Skeletal muscle cell (primary cell): ENCODE measurements around the gene PIP5K1B.
"Not testable (repeated sequence)": the region's sequence is repeated elsewhere in the genome, so short reads cannot be mapped to it uniquely, and the experiment has no call there.

Source experiments
- DNase-seq: peaks from one replicate; pipeline ENCODE4 v3.0.0-alpha.2; 2010; ENCODE audit warnings: low read depth
- H3K4me3 ChIP-seq: 2 replicates; pipeline ENCODE4 v1.5.1; 2011; ENCODE audit warnings: low read depth, mild to moderate bottlenecking, control low read depth, low read length, moderate library complexity

PIP5K1B gene

DNA sequence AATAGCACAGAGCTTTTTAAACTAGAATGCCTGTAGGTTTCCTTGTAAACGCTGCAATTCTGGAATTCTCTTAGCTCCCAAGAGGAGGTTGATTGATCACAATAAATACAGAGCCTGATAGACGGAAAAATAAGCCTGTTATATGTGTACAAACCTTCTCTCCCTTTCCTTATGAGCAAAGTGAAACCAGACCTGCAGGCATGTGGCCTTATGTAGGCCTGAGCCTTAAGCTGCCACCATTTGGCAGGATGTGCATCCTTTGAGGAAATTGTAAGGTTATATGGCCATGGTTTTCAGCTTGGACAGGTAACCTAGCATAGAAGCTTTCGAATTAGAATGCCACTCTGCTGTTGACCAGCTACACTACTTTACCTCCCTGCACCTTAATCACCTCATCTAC is 259.7 kb downstream of the PIP5K1B start:
- DNase-seq = no peak
- no peak overlapping the region for H3K4me3 ChIP-seq

GRCh38 chr9:68966496-68966944 is 261.5 kb downstream of the PIP5K1B start:
- no peak for DNase-seq
- no peak overlapping the region for H3K4me3 ChIP-seq

- DNase-seq = no peak
- no peak overlapping the region for H3K4me3 ChIP-seq
Observed at GRCh38 chr9:68967800-68968199, 262.8 kb downstream of the PIP5K1B start.

- no peak for DNase-seq
- no peak overlapping the region for H3K4me3 ChIP-seq
Observed at GRCh38 chr9:68969538-68969937, 264.5 kb downstream of the PIP5K1B start.

DNA sequence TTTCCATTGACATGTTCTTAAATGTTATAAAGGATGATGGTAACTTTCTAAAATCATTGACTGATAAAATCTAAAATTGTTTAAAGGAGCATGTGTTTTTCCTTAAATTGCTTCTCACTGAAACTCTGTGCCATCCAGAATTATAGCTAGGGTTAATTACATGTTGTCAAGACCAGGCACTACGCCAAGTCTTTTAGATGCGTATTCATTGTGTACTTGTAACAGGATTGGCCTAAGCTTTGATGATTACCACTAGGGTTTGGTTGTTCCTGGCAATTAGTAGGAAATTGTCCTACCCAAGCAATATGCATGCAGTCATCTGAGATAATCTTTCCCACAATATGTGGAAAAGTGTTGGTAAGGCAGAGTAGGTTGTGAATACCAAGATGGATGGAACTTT is 265.1 kb downstream of the PIP5K1B start:
- no peak overlapping the region for H3K4me3 ChIP-seq
- DNase-seq = no peak

DNA sequence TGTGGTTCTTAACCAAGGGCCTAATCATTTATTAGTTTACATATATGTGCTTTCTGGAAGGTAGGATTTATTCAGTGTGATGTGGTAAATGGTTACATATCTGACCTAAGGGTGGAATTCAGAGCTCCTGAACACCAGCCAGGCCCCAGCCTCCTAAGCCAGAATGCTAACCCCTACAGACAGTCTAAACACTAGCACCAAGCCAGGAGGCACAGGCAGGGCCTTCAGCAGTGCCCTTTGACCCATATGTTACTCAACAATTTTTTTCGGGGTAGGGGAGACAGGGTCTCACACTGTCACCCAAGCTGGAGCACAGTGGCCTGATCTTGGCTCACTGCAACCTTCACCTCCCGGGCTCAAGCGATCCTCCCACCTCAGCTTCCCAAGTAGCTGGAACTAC is 268.6 kb downstream of the PIP5K1B start:
- H3K4me3 ChIP-seq = no peak overlapping the region
- no peak for DNase-seq

GRCh38 chr9:68974431-68974830 is 269.4 kb downstream of the PIP5K1B start:
- no peak overlapping the region for H3K4me3 ChIP-seq
- no peak for DNase-seq

DNA sequence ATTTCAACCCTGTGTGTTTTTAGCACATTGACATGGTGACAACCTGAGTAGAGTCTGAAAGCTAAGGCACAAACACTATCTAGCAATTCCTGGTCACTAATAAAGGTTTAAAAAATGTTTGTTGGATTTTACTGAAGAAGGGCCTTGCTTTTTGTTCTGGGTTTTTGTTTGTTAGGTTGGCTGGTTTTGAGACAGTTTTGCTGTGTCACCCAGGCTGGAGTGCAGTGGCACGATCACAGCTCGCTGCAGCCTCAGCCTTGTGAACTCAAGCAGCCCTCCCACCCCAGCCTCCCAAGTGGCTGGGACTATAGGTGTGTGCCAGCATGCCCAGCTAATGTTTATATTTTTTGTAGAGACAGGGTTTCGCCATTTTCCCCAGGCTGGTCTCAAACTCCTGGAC is 269.9 kb downstream of the PIP5K1B start:
- no peak overlapping the region for H3K4me3 ChIP-seq
- DNase-seq = no peak

- no peak overlapping the region for H3K4me3 ChIP-seq
- no peak for DNase-seq
Observed at GRCh38 chr9:68975365-68976043, 270.5 kb downstream of the PIP5K1B start.

GRCh38 chr9:68978066-68978465 is 273.0 kb downstream of the PIP5K1B start:
- H3K4me3 ChIP-seq = no peak overlapping the region
- DNase-seq = no peak

GRCh38 chr9:68978501-68978900 is 273.5 kb downstream of the PIP5K1B start:
- no peak overlapping the region for H3K4me3 ChIP-seq
- DNase-seq = no peak

DNA sequence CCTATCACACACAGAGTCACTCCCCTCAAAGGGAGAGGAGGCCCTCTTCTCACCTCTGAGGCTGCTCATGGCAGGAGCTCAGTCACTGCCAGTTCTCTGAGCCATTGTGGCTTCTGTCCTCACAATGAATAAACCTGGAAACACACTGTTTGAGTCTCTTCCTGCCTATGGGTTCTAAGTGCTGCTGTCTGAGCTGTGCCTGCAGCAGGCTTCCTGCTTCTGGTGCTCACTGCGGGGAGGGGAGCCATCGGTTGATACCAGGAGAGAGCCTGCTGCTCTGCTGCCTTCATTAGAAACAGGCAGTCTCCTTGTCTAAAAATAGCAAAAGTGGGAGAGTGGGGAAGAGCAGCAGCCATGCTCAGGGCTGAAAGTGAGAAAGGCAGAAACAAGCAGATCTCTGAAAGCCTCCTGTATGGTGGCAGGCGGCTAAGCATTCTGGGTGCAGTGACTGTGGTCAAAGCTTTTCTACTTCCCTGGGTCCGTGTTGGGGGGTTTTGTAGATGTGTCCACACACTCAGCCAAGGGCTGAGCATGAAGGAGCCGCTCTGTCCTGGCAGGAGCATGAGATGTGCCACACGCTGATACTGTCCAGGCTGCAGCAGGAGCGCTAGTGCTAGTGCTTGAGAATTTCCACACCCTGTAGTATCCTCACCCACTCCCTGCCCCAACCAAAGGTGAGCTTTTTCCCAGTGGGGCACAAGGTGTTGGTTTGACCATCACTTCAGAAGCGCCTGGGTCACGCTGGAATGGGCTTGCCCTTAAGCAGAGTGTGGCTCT is 274.7 kb downstream of the PIP5K1B start:
- DNase-seq = no peak
- H3K4me3 ChIP-seq = no peak overlapping the region

DNA sequence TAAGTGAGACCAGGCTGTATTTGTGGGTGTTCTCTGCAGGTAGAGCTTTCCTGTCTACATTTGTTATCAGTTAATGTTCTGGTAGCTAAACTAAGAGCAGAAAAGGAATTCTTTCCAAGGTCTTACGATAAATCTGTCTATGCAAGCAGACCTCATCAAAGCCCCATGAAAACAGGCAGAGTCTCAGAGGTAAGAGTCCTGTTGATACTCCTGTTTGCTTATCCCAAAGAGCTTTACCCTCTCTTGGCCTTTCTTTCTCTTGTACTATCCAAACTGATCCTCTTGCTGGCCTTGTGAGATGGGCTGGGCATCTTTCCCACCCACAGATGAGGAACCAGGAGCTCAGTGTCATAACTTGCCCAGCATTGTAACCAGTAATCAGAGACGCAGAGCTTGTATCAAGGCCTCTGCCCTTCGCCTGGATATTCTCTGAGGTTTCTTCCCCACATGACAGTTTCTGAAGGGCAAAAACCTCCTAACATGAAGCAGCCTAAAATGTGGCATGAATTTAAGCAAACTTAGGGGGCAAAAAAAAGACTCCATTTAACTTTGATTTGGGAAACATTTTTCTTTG is 275.4 kb downstream of the PIP5K1B start:
- no peak for DNase-seq
- H3K4me3 ChIP-seq = no peak overlapping the region

DNA sequence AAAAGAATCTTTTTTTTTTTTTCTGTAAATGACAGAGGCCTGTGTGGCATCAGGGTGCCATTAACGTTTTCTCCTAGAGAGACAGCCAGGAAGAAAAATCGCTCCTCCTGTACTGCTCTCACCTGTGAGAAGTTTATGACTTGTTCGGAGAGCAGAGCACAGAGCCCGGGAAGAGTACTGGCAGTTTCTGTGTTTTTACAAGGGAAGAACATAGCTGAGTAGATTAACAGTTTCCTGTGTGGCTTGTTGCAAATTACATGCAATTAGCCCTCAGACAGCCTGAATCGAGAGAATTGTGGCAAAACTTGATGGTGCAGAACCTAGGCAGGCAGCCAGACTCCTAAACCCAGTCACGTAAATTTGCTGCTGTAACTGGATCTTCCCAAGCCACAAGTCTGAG is 276.7 kb downstream of the PIP5K1B start:
- no peak overlapping the region for H3K4me3 ChIP-seq
- DNase-seq = no peak

DNA sequence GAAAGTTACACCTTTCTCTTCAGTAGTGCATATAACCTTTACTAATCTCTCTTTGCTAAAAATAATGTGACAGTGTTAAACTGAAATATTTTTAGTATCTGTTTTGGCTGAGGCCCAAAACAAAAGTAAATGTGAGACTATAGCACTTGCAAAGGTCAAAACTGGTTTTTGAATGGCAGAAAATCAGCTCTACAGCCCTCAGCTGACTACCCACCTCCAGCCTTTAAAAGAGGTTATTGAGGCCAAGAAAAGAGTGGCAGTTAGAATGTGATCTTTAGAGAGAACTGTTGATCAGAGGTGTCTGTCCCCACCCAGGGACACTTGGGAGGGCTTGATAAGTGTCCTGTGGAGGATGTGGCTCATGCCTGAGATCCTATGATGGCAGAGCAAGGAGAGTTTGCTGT is 278.0 kb downstream of the PIP5K1B start:
- H3K4me3 ChIP-seq = no peak overlapping the region
- DNase-seq = no peak

DNA sequence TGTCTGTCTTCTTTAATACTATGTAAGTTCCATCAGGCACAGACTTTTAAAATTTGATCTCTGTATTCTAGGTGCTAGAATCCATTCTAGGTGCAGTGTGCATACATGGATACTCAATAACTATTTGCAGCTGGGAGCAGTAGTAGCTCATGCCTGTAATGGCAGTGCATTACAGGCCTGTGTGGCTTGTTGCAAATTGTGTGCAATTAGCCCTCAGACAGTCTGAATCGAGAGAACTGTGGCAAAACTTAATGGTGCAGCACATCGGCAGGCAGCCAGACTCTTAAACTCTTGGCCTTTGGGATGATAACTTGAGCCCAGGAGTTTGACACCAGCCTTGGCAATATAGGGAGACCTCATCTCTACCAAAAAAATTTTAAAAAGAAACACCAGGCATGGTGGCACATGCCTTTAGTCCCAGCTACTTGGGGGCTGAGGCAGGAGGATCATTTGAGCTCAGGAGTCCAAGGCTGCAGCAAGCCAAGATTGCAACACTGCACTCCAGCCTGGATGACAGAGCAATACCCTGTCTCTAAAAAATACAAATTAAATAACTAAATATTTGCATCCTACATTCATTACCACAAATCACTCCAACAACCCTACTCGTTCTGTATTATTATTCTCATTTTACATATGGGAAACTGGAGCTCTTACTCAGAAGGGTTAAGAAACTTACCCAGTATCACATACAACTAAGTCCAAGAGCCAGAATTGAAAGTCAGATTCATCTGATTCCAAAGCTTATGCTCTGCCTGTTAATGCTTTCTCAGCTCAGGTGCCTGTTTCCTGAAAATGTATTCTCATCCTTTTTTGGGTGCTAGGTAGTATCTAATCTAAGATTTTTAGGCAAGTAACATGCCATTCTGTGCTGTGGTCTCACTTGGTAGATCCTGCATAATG is 278.7 kb downstream of the PIP5K1B start:
- DNase-seq = no peak
- H3K4me3 ChIP-seq = no peak overlapping the region

GRCh38 chr9:68986949-68987348 is 281.9 kb downstream of the PIP5K1B start:
- not testable (repeated sequence) for H3K4me3 ChIP-seq, DNase-seq

DNA sequence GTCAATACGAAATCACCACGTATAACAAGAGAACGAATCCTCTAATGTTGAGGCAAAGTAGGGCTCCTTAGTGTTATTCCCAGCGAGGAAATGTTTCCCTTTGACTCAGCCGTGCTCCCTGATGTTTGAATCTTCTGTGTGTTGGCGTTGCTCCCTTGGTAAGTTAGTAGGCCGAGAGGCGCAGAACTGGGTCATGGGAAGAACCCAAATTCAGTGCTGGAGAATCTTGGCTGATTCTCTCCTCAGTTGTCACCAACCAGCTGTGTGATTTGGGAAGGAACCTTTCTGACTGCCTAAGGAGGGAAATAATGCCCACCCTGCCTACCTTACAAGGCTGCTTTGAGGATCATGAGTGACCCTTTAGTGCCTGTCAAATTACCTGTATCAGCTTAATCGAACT is 286.4 kb downstream of the PIP5K1B start:
- DNase-seq = no peak
- H3K4me3 ChIP-seq = no peak overlapping the region

- DNase-seq = no peak
- H3K4me3 ChIP-seq = no peak overlapping the region
Observed at GRCh38 chr9:68995776-68996175, 290.7 kb downstream of the PIP5K1B start.

DNA sequence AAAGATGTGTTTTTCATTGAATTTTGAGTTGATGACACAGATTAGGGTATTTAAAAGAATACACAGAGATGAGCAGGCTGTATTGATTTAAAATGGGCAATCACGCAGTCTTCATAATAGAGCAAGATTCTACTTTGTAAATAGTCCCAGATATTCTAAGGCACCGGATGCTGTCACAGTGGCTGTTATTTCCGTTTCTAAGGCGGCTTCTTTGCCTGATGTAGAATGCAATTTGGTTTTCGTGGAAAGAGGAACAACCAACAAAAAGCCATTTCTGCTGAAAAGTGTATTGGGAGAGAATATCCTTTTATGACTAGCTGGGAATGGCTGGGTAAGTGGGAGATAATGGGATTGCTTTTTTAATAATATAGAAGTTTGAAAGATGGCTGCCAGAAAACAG is 291.4 kb downstream of the PIP5K1B start:
- no peak overlapping the region for H3K4me3 ChIP-seq
- no peak for DNase-seq
